SK-N-SH (cell line): ENCODE data around the gene PHF20.

Experiments
- CTCF ChIP-seq: fragments of 200-600 bp; sonication (generic); IDR thresholded peaks from 2 replicates; pipeline ENCODE4 v1.6.1; 2017; ENCODE audit warnings: antibody characterized with exemption, mild to moderate bottlenecking, moderate library complexity
- EP300 ChIP-seq, 2 experiments: IDR thresholded peaks; 2 replicates each; pipeline versions ENCODE4 v1.4.0 to v1.6.1; 2012; ENCODE audit warnings: borderline replicate concordance in 1 of 2, low read depth in 1 of 2, low read length in 1 of 2
- EZH2phosphoT487 ChIP-seq: fragments of 200-600 bp; sonication (generic); IDR thresholded peaks from 2 replicates; pipeline ENCODE4 v1.6.1; 2017; ENCODE audit warnings: low read depth, mixed run types, mild to moderate bottlenecking, antibody characterized with exemption, moderate library complexity, borderline replicate concordance
- FOXM1 ChIP-seq: IDR thresholded peaks from 2 replicates; pipeline ENCODE4 v1.4.0; 2012; ENCODE audit warnings: low read depth, mild to moderate bottlenecking
- JUND ChIP-seq: IDR thresholded peaks from 2 replicates; pipeline ENCODE4 v1.4.0; 2012
- RAD21 ChIP-seq: IDR thresholded peaks from 2 replicates; pipeline ENCODE4 v1.6.1; 2012; ENCODE audit warnings: mild to moderate bottlenecking, low read length
- RCOR1 ChIP-seq: fragments of 150-350 bp; IDR thresholded peaks from 2 replicates; pipeline ENCODE4 v1.6.1; 2017; ENCODE audit warnings: antibody characterized with exemption, low read length
- REST ChIP-seq: IDR thresholded peaks from 2 replicates; pipeline ENCODE4 v1.6.1; 2012; ENCODE audit warnings: mild to moderate bottlenecking, low read depth, low read length, moderate library complexity
- RFX5 ChIP-seq: IDR thresholded peaks from 2 replicates; pipeline ENCODE4 v1.6.1; 2012; ENCODE audit warnings: mild to moderate bottlenecking, improper control_type of control experiment, low read length
- SIN3A ChIP-seq: IDR thresholded peaks from 2 replicates; pipeline ENCODE4 v1.6.1; 2012; ENCODE audit warnings: low read depth, mild to moderate bottlenecking, low read length, moderate library complexity, borderline replicate concordance
- TCF12 ChIP-seq: IDR thresholded peaks from 2 replicates; pipeline ENCODE4 v1.4.0; 2012
- TF ChIP-seq, protein P1 (sequence below): IDR thresholded peaks from 2 replicates; pipeline ENCODE4; 2012

DNA sequence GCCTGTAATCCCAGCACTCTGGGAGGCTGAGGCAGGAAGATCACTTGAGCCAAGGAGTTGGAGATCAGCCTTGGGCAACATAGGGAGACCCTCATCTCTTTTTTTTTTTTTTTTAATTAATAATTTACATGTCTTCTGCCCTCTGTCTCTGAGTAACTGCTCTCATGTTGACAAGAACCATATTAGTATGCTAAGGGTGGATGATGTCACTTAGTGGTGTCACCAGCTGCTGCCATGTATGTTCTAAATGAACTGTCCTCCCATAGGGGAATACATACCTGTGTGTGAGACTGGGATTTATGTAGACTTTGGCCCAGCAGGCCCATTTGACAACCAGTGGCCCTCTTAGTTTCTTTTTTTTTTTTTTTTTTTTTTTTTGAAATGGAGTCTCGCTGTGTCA lies 116.8 kb downstream of the PHF20 start:
- TF ChIP-seq CTCF (no peak), RFX5 (no peak), EP300 (IDR thresholded peaks at IDR 0.05; ENCODE audit: borderline replicate concordance in 1 of 2, low read depth in 1 of 2, low read length in 1 of 2) (no peak), SIN3A (no peak), EZH2phosphoT487 (no peak), JUND (no peak), RAD21 (no peak), FOXM1 (no peak), REST (no peak), TCF12 (no peak), RCOR1 (no peak)
- TF ChIP-seq, protein P1, sequence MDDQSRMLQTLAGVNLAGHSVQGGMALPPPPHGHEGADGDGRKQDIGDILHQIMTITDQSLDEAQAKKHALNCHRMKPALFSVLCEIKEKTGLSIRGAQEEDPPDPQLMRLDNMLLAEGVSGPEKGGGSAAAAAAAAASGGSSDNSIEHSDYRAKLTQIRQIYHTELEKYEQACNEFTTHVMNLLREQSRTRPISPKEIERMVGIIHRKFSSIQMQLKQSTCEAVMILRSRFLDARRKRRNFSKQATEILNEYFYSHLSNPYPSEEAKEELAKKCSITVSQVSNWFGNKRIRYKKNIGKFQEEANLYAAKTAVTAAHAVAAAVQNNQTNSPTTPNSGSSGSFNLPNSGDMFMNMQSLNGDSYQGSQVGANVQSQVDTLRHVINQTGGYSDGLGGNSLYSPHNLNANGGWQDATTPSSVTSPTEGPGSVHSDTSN, result no peak
